Lower lobe of right lung (tissue), 2 donors: Measurements from ENCODE around the gene RASA2. TPM values are rescaled to one million over a fixed set of nuclear protein-coding genes. Genes with fewer than 3 reads are reported as not detected.

Source experiments
- ATAC-seq, 2 donors: fragments of 200-7000 bp; cut with Tn5 transposase; one replicate each; pipeline ENCODE4 v1.9.1; 2020 to 2022; ENCODE audit warnings: mild to moderate bottlenecking in 2 of 2, moderate library complexity in 2 of 2
- DNase-seq: peaks from one replicate; pipeline ENCODE4 v3.0.0-alpha.2; 2020
- H3K27ac ChIP-seq: fragments of 200-600 bp; one replicate; pipeline ENCODE4 v1.8.0; 2022
- H3K27me3 ChIP-seq: fragments of 200-600 bp; one replicate; pipeline ENCODE4 v1.8.0; 2022; ENCODE audit warnings: low read depth
- H3K36me3 ChIP-seq: fragments of 200-600 bp; one replicate; pipeline ENCODE4 v1.8.0; 2022; ENCODE audit warnings: mild to moderate bottlenecking
- H3K4me1 ChIP-seq: fragments of 200-600 bp; one replicate; pipeline ENCODE4 v1.8.0; 2022
- H3K4me3 ChIP-seq: fragments of 200-600 bp; one replicate; pipeline ENCODE4 v1.8.0; 2022; ENCODE audit warnings: mild to moderate bottlenecking
- H3K9me3 ChIP-seq: fragments of 200-600 bp; one replicate; pipeline ENCODE4 v1.8.0; 2022
- intact Hi-C: fragments of 100-400 bp; cut with DNase I; formaldehyde crosslinking; loops from one replicate; pipeline ENCODE4 v1.11.0; 2022
- total RNA-seq: library from RNA; stranded (reverse); fragmentation: NEBNext Ultra II Directional; extraction: Animal tissue kit (Norgen Biotek cat#: 25700); gene quantifications from one replicate; pipeline ENCODE4 v1.2.1, GENCODE V29; 2021
- TF ChIP-seq, protein P1 (sequence below): fragments of 200-600 bp; IDR thresholded peaks from one replicate; pipeline ENCODE4 v1.8.0; 2022; ENCODE audit warnings: antibody characterized with exemption, mild to moderate bottlenecking
- donor health status: DM: no; HTN: yes; CAD: no; lungs with severe emphysema.

RASA2 gene
- total RNA-seq, 1 donor from 2014 or later = 21.5 TPM

DNA sequence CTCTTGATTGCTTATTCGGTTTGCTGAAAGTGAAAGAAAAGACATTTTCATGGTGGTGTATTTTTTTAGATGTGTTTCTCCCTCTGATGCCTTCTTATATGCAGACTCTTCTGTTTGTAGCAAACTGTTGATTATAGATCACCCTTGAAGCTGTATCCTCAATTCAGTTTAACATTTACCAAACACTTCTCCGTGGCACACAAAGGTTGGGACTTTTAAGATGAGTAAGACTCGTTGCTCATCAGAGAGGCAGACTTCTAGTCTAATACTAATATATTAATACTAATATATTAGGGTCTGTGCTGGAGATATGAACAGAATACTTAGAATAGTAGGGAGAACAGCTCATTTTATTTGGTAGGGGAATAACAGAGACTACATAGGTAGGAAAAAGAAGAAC is 32.8 kb downstream of the RASA2 start:
- Histone ChIP-seq H3K9me3 (no peaks in the 10 kb centered on the region), H3K27me3 (no peaks in the 10 kb centered on the region), H3K27ac (no peak overlapping the region), H3K36me3 (peaks cover 51% of the 10 kb centered on the region), H3K4me3 (no peak overlapping the region), H3K4me1 (peaks cover 5% of the 10 kb centered on the region)
- intact Hi-C loops = no loop called here
- no peak for ATAC-seq
- TF ChIP-seq, protein P1, sequence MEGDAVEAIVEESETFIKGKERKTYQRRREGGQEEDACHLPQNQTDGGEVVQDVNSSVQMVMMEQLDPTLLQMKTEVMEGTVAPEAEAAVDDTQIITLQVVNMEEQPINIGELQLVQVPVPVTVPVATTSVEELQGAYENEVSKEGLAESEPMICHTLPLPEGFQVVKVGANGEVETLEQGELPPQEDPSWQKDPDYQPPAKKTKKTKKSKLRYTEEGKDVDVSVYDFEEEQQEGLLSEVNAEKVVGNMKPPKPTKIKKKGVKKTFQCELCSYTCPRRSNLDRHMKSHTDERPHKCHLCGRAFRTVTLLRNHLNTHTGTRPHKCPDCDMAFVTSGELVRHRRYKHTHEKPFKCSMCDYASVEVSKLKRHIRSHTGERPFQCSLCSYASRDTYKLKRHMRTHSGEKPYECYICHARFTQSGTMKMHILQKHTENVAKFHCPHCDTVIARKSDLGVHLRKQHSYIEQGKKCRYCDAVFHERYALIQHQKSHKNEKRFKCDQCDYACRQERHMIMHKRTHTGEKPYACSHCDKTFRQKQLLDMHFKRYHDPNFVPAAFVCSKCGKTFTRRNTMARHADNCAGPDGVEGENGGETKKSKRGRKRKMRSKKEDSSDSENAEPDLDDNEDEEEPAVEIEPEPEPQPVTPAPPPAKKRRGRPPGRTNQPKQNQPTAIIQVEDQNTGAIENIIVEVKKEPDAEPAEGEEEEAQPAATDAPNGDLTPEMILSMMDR = no peak
- DNase-seq = no peak

DNA sequence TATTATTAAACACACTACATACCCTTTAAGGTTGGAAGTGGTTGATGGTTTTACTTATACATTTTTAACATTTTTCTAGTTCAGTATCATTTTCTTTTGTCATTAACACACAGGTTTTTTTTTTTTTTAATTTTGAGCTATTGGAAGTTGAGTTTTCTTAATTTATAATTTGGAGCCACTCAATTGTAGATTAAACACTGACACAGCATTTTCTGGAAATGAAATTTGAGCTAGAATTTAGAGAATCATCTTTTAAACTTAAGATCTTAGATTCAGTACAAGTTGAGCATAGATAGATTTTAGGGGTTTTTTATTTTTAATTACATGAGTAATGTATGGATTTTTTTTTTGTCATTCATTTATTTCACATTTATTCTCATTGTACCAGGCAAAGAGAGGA is 35.0 kb downstream of the RASA2 start:
- no peaks in the 10 kb centered on the region for H3K9me3 ChIP-seq
- TF ChIP-seq, protein P1 = no peak
- no peaks in the 10 kb centered on the region for H3K27me3 ChIP-seq
- no peak for DNase-seq
- no peak overlapping the region for H3K27ac ChIP-seq
- intact Hi-C loops = no loop called here
- peaks cover 19% of the 10 kb centered on the region for H3K4me1 ChIP-seq
- H3K36me3 ChIP-seq = peaks cover 42% of the 10 kb centered on the region
- H3K4me3 ChIP-seq = no peak overlapping the region
- no peak for ATAC-seq

DNA sequence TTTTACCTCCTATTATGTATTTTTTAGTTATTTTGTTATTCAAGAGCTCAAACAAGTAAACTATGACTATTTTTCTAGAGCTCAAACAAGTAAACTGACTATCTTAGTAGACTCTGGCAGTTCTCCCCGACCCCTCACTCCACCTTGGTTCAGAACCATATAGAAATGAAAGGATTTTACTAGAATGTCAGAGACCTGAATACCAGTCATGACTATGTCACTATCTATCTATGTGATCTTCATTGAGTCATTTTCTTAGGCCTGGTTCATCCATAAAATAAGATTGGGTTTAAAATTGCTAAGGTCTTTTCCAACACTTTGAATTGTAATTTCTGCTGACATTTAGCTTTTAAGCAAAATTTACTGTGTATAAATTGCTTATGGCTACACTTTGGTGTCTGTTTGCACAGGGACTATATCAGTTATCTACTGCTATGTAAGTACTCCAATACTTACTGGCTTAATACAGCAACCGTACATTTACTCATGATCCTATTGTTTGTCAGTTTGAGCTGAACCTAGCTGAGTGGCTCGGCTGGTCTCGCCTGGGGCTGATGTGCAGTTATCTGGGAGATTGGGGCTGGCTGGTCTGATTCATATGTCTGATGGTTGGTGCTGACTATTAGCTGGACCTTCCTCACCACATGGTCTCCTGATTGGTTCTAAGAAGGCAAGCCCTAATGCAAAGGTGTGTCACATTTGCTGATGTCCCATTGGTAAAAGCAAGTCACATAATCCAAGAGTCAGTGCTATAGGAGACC is 37.0 kb downstream of the RASA2 start:
- no peak overlapping the region for H3K4me3 ChIP-seq
- TF ChIP-seq, protein P1 = no peak
- H3K9me3 ChIP-seq = no peaks in the 10 kb centered on the region
- intact Hi-C loops = no loop called here
- H3K27me3 ChIP-seq = no peaks in the 10 kb centered on the region
- ATAC-seq = no peak
- no peak for DNase-seq
- H3K4me1 ChIP-seq = peaks cover 19% of the 10 kb centered on the region
- H3K27ac ChIP-seq = no peak overlapping the region
- peaks cover 28% of the 10 kb centered on the region for H3K36me3 ChIP-seq

DNA sequence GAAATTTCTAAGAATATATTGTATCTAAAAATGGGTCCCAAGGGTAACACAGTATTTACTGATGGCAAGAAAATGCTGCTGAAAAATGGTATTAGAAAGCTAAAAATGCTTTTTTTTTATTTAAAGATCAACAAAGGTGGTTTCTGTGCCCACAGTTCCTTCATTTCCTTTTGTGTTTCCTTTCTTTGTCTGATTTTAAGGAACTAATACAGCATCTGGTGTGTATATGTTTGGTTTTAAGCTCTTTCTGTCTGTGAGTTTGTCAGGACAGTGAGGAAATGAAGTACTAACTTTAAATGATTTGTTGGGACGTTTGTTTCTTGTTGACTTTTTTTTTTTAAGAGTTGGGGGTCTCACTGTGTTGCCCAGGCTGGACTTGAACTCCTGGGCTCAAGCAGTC is 38.2 kb downstream of the RASA2 start:
- Histone ChIP-seq H3K9me3 (no peaks in the 10 kb centered on the region), H3K27ac (no peak overlapping the region), H3K4me1 (peaks cover 31% of the 10 kb centered on the region), H3K27me3 (no peaks in the 10 kb centered on the region), H3K4me3 (no peak overlapping the region), H3K36me3 (peaks cover 23% of the 10 kb centered on the region)
- ATAC-seq (no peak), DNase-seq (no peak)
- intact Hi-C loops = no loop called here
- TF ChIP-seq, protein P1 = no peak

DNA sequence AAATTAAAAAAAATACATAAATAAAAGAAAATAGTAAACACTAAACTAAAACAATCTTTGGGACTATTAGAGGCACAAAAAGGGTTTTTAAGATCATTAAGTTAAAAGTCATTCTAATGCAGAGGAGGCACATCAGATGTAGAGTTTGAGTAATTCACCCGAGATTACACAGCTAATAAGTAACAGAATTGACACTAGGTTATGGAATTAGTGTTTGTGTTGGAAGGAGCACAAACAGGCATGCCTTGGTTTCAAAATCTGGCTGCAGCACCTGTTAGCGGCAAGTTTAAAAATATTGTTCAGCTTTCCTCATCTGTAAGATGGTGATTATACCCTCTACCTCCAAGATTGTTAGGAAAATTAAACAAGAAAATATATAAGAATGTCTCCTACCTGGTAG is 39.0 kb downstream of the RASA2 start:
- ATAC-seq (peak in 1 of 2 donors; percentile 59), DNase-seq (no peak)
- TF ChIP-seq, protein P1 = no peak
- Histone ChIP-seq H3K9me3 (no peaks in the 10 kb centered on the region), H3K27me3 (no peaks in the 10 kb centered on the region), H3K27ac (no peak overlapping the region), H3K36me3 (peaks cover 19% of the 10 kb centered on the region), H3K4me3 (no peak overlapping the region), H3K4me1 (peaks cover 39% of the 10 kb centered on the region)
- intact Hi-C loops = no loop called here
